Measurements from ENCODE around the gene MICA.

MICA gene

DNA sequence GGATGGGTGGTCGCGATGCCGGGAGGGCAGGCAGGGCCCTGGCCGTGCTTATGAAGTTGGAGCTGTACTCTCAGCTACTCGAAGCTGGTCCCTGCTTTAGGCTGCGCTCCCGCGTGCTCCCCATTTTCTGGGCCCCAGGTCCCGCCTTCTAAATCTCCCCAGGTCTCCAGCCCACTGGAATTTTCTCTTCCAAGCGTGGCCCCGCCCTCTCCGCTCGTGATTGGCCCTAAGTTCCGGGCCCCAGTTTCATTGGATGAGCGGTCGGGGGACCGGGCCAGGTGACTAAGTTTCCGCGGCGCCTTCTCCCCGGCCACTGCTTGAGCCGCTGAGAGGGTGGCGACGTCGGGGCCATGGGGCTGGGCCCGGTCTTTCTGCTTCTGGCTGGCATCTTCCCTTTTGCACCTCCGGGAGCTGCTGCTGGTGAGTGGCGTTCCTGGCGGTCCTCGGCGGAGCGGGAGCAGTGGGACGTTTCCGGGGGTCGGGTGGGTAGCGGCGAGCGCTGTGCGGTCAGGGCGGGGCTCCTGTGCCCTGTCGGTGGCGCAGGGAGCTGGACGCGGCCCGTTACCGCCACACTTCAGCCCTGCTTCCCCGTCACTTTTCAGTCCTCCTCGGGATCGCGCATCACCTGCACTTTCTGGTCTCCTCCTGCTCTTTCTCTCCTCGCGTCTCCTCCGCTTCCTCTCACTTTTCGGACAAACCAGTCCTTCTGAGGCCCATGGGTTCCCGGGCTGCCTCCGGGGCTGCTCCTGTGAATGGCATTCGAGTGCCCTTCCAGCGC is at the start of gene MICA:
MICA (plus strand) TSS at position 313 of the 778 bp plus-strand sequence; CDS start at position 351, 38 bp downstream.
- Histone ChIP-seq H3K36me3 (ENCODE audit: control insufficient read depth, insufficient read depth, low read length) (no peaks in the 10 kb centered on the region), H3K27ac (ENCODE audit: low read depth, low read length) (peak within 1 kb of the TSS; percentile 47), H3K4me1 (ENCODE audit: control insufficient read depth, insufficient read depth, low read length) (peaks cover 24% of the 10 kb centered on the region), H3K9me3 (ENCODE audit: control insufficient read depth, insufficient read depth, low read length) (no peaks in the 10 kb centered on the region), H3K9ac (ENCODE audit: low read depth, low read length) (no peak within 1 kb of the TSS), H3K4me3 (ENCODE audit: low read depth, low read length) (peak within 1 kb of the TSS; percentile 97), H3K27me3 (ENCODE audit: control insufficient read depth, insufficient read depth, low read length) (peaks cover 37% of the 10 kb centered on the region)

- Histone ChIP-seq H3K4me1 (ENCODE audit: control insufficient read depth, insufficient read depth, low read length) (no peaks in the 10 kb centered on the region), H3K36me3 (ENCODE audit: control insufficient read depth, insufficient read depth, low read length) (no peaks in the 10 kb centered on the region), H3K9me3 (ENCODE audit: control insufficient read depth, insufficient read depth, low read length) (no peaks in the 10 kb centered on the region), H3K27ac (ENCODE audit: low read depth, low read length) (no peak overlapping the region), H3K9ac (ENCODE audit: low read depth, low read length) (no peak overlapping the region), H3K27me3 (ENCODE audit: control insufficient read depth, insufficient read depth, low read length) (peaks cover 47% of the 10 kb centered on the region), H3K4me3 (ENCODE audit: low read depth, low read length) (no peak overlapping the region)
These were observed 49.1 kb upstream of the MICA start for GRCh38 chr6:31354158-31354863.

DNA sequence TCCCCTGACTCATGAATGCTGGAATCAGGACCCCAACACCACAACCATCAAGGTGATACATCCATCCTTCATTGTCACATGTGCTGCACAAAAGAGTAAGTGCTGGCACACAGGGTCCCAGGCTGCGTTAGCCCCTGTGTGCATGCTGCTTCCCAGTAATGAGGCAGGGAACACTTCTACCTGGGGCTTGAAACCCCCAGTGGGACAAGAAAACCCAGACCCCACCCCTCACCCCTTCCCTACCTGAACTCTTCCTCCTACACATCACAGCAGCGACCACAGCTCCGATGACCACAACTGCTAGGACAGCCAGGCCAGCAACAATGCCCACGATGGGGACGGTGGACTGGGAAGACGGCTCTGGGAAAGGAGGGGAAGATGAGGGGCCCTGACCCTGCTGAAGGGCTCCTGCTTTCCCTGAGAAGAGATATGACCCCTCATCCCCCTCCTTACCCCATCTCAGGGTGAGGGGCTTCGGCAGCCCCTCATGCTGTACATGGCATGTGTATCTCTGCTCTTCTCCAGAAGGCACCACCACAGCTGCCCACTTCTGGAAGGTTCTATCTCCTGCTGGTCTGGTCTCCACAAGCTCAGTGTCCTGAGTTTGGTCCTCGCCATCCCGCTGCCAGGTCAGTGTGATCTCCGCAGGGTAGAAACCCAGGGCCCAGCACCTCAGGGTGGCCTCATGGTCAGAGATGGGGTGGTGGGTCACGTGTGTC is 48.4 kb upstream of the MICA start:
- Histone ChIP-seq H3K27ac (ENCODE audit: low read depth, low read length) (no peak overlapping the region), H3K36me3 (ENCODE audit: control insufficient read depth, insufficient read depth, low read length) (no peaks in the 10 kb centered on the region), H3K4me3 (ENCODE audit: low read depth, low read length) (no peak overlapping the region), H3K9me3 (ENCODE audit: control insufficient read depth, insufficient read depth, low read length) (no peaks in the 10 kb centered on the region), H3K9ac (ENCODE audit: low read depth, low read length) (no peak overlapping the region), H3K27me3 (ENCODE audit: control insufficient read depth, insufficient read depth, low read length) (peaks cover 54% of the 10 kb centered on the region), H3K4me1 (ENCODE audit: control insufficient read depth, insufficient read depth, low read length) (no peaks in the 10 kb centered on the region)

DNA sequence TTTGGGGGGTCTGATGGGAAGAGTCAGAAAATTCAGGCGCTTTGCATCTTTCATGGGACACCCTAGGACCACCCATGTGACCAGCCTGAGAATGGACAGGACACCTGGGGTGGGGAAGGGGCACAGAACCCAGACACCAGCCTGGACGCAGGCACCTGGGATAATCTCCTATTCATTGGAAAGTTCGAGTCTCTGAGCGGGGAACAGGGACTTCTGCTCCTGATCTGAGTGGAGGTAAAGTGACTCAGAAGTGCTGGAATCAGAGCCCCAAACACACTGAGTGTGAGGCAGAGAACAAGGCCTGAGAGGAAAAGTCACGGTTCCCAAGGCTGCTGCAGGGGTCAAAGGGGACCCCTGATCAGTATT is 47.8 kb upstream of the MICA start:
- no peak overlapping the region for H3K9ac ChIP-seq (ENCODE audit: low read depth, low read length)

DNA sequence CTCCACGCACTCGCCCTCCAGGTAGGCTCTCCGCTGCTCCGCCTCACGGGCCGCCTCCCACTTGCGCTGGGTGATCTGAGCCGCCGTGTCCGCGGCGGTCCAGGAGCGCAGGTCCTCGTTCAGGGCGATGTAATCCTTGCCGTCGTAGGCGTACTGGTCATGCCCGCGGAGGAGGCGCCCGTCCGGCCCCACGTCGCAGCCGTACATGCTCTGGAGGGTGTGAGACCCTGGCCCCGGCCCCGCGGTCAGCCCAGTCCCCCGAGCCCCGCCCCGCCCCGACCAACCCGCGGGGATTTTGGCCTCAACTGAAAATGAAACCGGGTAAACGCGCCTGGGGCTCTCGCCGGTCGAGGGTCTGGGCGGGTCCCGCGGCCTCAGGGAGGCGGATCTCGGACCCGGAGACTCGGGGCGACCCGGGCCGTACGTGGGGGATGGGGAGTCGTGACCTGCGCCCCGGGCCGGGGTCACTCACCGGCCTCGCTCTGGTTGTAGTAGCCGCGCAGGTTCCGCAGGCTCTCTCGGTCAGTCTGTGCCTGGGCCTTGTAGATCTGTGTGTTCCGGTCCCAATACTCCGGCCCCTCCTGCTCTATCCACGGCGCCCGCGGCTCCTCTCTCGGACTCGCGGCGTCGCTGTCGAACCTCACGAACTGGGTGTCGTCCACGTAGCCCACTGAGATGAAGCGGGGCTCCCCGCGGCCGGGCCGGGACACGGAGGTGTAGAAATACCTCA is 47.0 kb upstream of the MICA start:
- no peak overlapping the region for H3K9ac ChIP-seq (ENCODE audit: low read depth, low read length)
- no peaks in the 10 kb centered on the region for H3K4me1 ChIP-seq (ENCODE audit: control insufficient read depth, insufficient read depth, low read length)
- no peak overlapping the region for H3K27ac ChIP-seq (ENCODE audit: low read depth, low read length)
- H3K9me3 ChIP-seq (ENCODE audit: control insufficient read depth, insufficient read depth, low read length), result no peaks in the 10 kb centered on the region
- H3K36me3 ChIP-seq (ENCODE audit: control insufficient read depth, insufficient read depth, low read length), result no peaks in the 10 kb centered on the region
- peak overlapping the region; percentile 64 for H3K4me3 ChIP-seq (ENCODE audit: low read depth, low read length)
- H3K27me3 ChIP-seq (ENCODE audit: control insufficient read depth, insufficient read depth, low read length), result peaks cover 57% of the 10 kb centered on the region

More for the DNA sequence above, 47.8 kb upstream of the MICA start:
- no peak overlapping the region for H3K27ac ChIP-seq (ENCODE audit: low read depth, low read length)
- no peaks in the 10 kb centered on the region for H3K9me3 ChIP-seq (ENCODE audit: control insufficient read depth, insufficient read depth, low read length)
- H3K36me3 ChIP-seq (ENCODE audit: control insufficient read depth, insufficient read depth, low read length), result no peaks in the 10 kb centered on the region
- peaks cover 57% of the 10 kb centered on the region for H3K27me3 ChIP-seq (ENCODE audit: control insufficient read depth, insufficient read depth, low read length)
- no peaks in the 10 kb centered on the region for H3K4me1 ChIP-seq (ENCODE audit: control insufficient read depth, insufficient read depth, low read length)
- peak overlapping the region; percentile 44; the same call in 1 of the 2 replicates for H3K4me3 ChIP-seq (ENCODE audit: low read depth, low read length)

GRCh38 chr6:31356946-31357466 is 46.4 kb upstream of the MICA start, which contains the start of gene HLA-B:
TSS of gene HLA-B (minus strand) at chr6:31357179. CDS start at chr6:31357158, 21 bp downstream.
- Histone ChIP-seq H3K9me3 (ENCODE audit: control insufficient read depth, insufficient read depth, low read length) (no peaks in the 10 kb centered on the region), H3K4me3 (ENCODE audit: low read depth, low read length) (peak within 1 kb of the TSS; percentile 64), H3K27me3 (ENCODE audit: control insufficient read depth, insufficient read depth, low read length) (peaks cover 60% of the 10 kb centered on the region), H3K36me3 (ENCODE audit: control insufficient read depth, insufficient read depth, low read length) (no peaks in the 10 kb centered on the region), H3K9ac (ENCODE audit: low read depth, low read length) (no peak within 1 kb of the TSS), H3K4me1 (ENCODE audit: control insufficient read depth, insufficient read depth, low read length) (no peaks in the 10 kb centered on the region), H3K27ac (ENCODE audit: low read depth, low read length) (no peak within 1 kb of the TSS)

DNA sequence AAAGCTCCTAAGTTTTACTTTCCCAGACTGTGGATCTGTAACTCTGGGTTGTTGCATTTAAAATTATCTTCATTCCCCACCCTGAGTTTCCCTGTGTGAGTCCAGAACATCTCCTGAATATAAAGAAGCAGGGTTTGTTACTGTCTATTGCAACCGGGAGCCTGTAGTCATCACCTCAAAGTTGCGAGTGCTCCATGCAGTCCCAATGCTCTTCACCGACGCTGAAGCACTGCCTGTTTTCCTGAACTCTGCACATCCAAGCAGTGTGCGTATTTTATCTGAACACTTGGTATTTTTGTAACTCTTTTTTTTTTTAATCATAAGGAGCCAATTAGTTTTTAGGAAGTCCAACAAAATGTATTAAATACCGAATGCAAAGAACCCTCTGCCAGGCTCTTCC is 45.5 kb upstream of the MICA start:
- H3K27ac ChIP-seq (ENCODE audit: low read depth, low read length), result no peak overlapping the region
- no peak overlapping the region for H3K4me3 ChIP-seq (ENCODE audit: low read depth, low read length)
- no peaks in the 10 kb centered on the region for H3K9me3 ChIP-seq (ENCODE audit: control insufficient read depth, insufficient read depth, low read length)
- H3K36me3 ChIP-seq (ENCODE audit: control insufficient read depth, insufficient read depth, low read length), result no peaks in the 10 kb centered on the region
- H3K9ac ChIP-seq (ENCODE audit: low read depth, low read length), result no peak overlapping the region
- peaks cover 67% of the 10 kb centered on the region for H3K27me3 ChIP-seq (ENCODE audit: control insufficient read depth, insufficient read depth, low read length)
- H3K4me1 ChIP-seq (ENCODE audit: control insufficient read depth, insufficient read depth, low read length), result no peaks in the 10 kb centered on the region

GRCh38 chr6:31358302-31358701 is 45.1 kb upstream of the MICA start:
- Histone ChIP-seq H3K9ac (ENCODE audit: low read depth, low read length) (no peak overlapping the region), H3K4me3 (ENCODE audit: low read depth, low read length) (no peak overlapping the region), H3K4me1 (ENCODE audit: control insufficient read depth, insufficient read depth, low read length) (no peaks in the 10 kb centered on the region), H3K27ac (ENCODE audit: low read depth, low read length) (no peak overlapping the region), H3K27me3 (ENCODE audit: control insufficient read depth, insufficient read depth, low read length) (peaks cover 67% of the 10 kb centered on the region), H3K36me3 (ENCODE audit: control insufficient read depth, insufficient read depth, low read length) (no peaks in the 10 kb centered on the region), H3K9me3 (ENCODE audit: control insufficient read depth, insufficient read depth, low read length) (no peaks in the 10 kb centered on the region)

DNA sequence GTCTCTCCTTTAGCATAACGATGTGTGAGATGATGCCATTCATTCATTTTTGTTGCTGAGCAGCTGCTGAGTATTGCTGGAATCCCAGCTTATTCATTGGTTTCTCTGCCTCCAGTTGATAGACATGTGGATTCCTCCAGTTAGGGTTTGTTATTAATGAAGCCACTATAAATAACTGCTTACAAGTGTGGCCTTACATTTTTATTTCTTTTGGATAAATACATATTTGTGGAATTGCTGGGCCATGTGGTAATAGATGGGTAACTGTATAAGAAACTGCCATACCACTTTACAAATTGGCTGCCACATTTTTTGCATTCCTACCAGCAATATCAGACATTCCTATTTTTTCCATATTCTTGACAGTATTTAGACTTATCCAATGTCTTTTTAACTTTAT is 43.8 kb upstream of the MICA start:
- Histone ChIP-seq H3K27ac (ENCODE audit: low read depth, low read length) (no peak overlapping the region), H3K9ac (ENCODE audit: low read depth, low read length) (no peak overlapping the region), H3K4me3 (ENCODE audit: low read depth, low read length) (no peak overlapping the region), H3K36me3 (ENCODE audit: control insufficient read depth, insufficient read depth, low read length) (no peaks in the 10 kb centered on the region), H3K27me3 (ENCODE audit: control insufficient read depth, insufficient read depth, low read length) (peaks cover 65% of the 10 kb centered on the region), H3K9me3 (ENCODE audit: control insufficient read depth, insufficient read depth, low read length) (no peaks in the 10 kb centered on the region), H3K4me1 (ENCODE audit: control insufficient read depth, insufficient read depth, low read length) (no peaks in the 10 kb centered on the region)

- H3K27ac ChIP-seq (ENCODE audit: low read depth, low read length), result no peak overlapping the region
- no peaks in the 10 kb centered on the region for H3K4me1 ChIP-seq (ENCODE audit: control insufficient read depth, insufficient read depth, low read length)
- no peaks in the 10 kb centered on the region for H3K9me3 ChIP-seq (ENCODE audit: control insufficient read depth, insufficient read depth, low read length)
- H3K9ac ChIP-seq (ENCODE audit: low read depth, low read length), result no peak overlapping the region
- no peaks in the 10 kb centered on the region for H3K36me3 ChIP-seq (ENCODE audit: control insufficient read depth, insufficient read depth, low read length)
- H3K4me3 ChIP-seq (ENCODE audit: low read depth, low read length), result no peak overlapping the region
- H3K27me3 ChIP-seq (ENCODE audit: control insufficient read depth, insufficient read depth, low read length), result peaks cover 55% of the 10 kb centered on the region
These were observed 40.6 kb upstream of the MICA start for GRCh38 chr6:31362751-31363150.

Data from HUES48 (cell line).